ENCODE measurements around the gene TMEM190.
"Not testable (repeated sequence)": the region's sequence is repeated elsewhere in the genome, so short reads cannot be mapped to it uniquely, and the experiment has no call there.

TMEM190 gene

GRCh38 chr19:55402509-55402908 lies 25.9 kb downstream of the TMEM190 start:
- Histone ChIP-seq H3K79me2 (ENCODE audit: insufficient read depth, low read depth) (peaks cover 47% of the 10 kb centered on the region), H3K36me3 (ENCODE audit: insufficient read depth) (peaks cover 25% of the 10 kb centered on the region; the same call in 1 of the 2 replicates), H3K4me3 (IDR thresholded peaks at IDR 0.05; ENCODE audit: insufficient read depth, low read depth, low read length) (no peak overlapping the region), H3K27ac (no peak overlapping the region), H3K4me2 (no peak overlapping the region), H4K20me1 (ENCODE audit: insufficient read depth) (peaks cover 13% of the 10 kb centered on the region), H3K4me1 (ENCODE audit: low read depth, poor library complexity, severe bottlenecking) (peaks cover 15% of the 10 kb centered on the region), H3K27me3 (ENCODE audit: insufficient read depth, low read depth) (no peaks in the 10 kb centered on the region), H3K9ac (no peak overlapping the region), H2AFZ (ENCODE audit: low read depth) (no peak overlapping the region)
- TF ChIP-seq CTCF (conservative IDR thresholded peaks at IDR 0.05; ENCODE audit: low read depth, low read length): no peak

GRCh38 chr19:55405638-55406037 lies 29.0 kb downstream of the TMEM190 start:
- no peak overlapping the region for H3K4me3 ChIP-seq (IDR thresholded peaks at IDR 0.05; ENCODE audit: insufficient read depth, low read depth, low read length)
- peak overlapping the region; percentile 100 for H3K4me2 ChIP-seq
- H2AFZ ChIP-seq (ENCODE audit: low read depth): no peak overlapping the region
- no peak for TF ChIP-seq CTCF (conservative IDR thresholded peaks at IDR 0.05; ENCODE audit: low read depth, low read length)
- H3K4me1 ChIP-seq (ENCODE audit: low read depth, poor library complexity, severe bottlenecking): peaks cover 24% of the 10 kb centered on the region
- peaks cover 25% of the 10 kb centered on the region; the same call in 1 of the 2 replicates for H3K36me3 ChIP-seq (ENCODE audit: insufficient read depth)
- H3K79me2 ChIP-seq (ENCODE audit: insufficient read depth, low read depth): peaks cover 47% of the 10 kb centered on the region
- no peaks in the 10 kb centered on the region for H3K27me3 ChIP-seq (ENCODE audit: insufficient read depth, low read depth)
- no peak overlapping the region for H3K27ac ChIP-seq
- no peak overlapping the region; the same call in 1 of the 2 replicates for H3K9ac ChIP-seq
- H4K20me1 ChIP-seq (ENCODE audit: insufficient read depth): peaks cover 13% of the 10 kb centered on the region

- peak overlapping the region; percentile 100 for H3K4me2 ChIP-seq
- no peaks in the 10 kb centered on the region for H3K27me3 ChIP-seq (ENCODE audit: insufficient read depth, low read depth)
- H3K4me3 ChIP-seq (IDR thresholded peaks at IDR 0.05; ENCODE audit: insufficient read depth, low read depth, low read length): no peak overlapping the region
- peaks cover 24% of the 10 kb centered on the region for H3K4me1 ChIP-seq (ENCODE audit: low read depth, poor library complexity, severe bottlenecking)
- H2AFZ ChIP-seq (ENCODE audit: low read depth): no peak overlapping the region
- no peak overlapping the region for H3K27ac ChIP-seq
- peaks cover 47% of the 10 kb centered on the region for H3K79me2 ChIP-seq (ENCODE audit: insufficient read depth, low read depth)
- peaks cover 25% of the 10 kb centered on the region; the same call in 1 of the 2 replicates for H3K36me3 ChIP-seq (ENCODE audit: insufficient read depth)
- H4K20me1 ChIP-seq (ENCODE audit: insufficient read depth): peaks cover 13% of the 10 kb centered on the region
- H3K9ac ChIP-seq: peak overlapping the region; percentile 97; the same call in 1 of the 2 replicates
- TF ChIP-seq CTCF (conservative IDR thresholded peaks at IDR 0.05; ENCODE audit: low read depth, low read length): no peak
Measured at GRCh38 chr19:55406091-55406825, 29.6 kb downstream of the TMEM190 start.

GRCh38 chr19:55406826-55407549 lies 30.4 kb downstream of the TMEM190 start:
- peaks cover 47% of the 10 kb centered on the region for H3K79me2 ChIP-seq (ENCODE audit: insufficient read depth, low read depth)
- peaks cover 13% of the 10 kb centered on the region for H4K20me1 ChIP-seq (ENCODE audit: insufficient read depth)
- peak overlapping the region; percentile 97 for H3K9ac ChIP-seq
- no peaks in the 10 kb centered on the region; the same call in 1 of the 2 replicates for H3K27me3 ChIP-seq (ENCODE audit: insufficient read depth, low read depth)
- peaks cover 24% of the 10 kb centered on the region for H3K4me1 ChIP-seq (ENCODE audit: low read depth, poor library complexity, severe bottlenecking)
- H2AFZ ChIP-seq (ENCODE audit: low read depth): no peak overlapping the region
- H3K27ac ChIP-seq: peak overlapping the region; percentile 98
- H3K4me2 ChIP-seq: peak overlapping the region; percentile 100
- peaks cover 25% of the 10 kb centered on the region; the same call in 1 of the 2 replicates for H3K36me3 ChIP-seq (ENCODE audit: insufficient read depth)
- TF ChIP-seq CTCF (conservative IDR thresholded peaks at IDR 0.05; ENCODE audit: low read depth, low read length): no peak
- H3K4me3 ChIP-seq (IDR thresholded peaks at IDR 0.05; ENCODE audit: insufficient read depth, low read depth, low read length): no peak overlapping the region

- peaks cover 24% of the 10 kb centered on the region for H3K4me1 ChIP-seq (ENCODE audit: low read depth, poor library complexity, severe bottlenecking)
- H3K27me3 ChIP-seq (ENCODE audit: insufficient read depth, low read depth); H3K4me3 ChIP-seq (IDR thresholded peaks at IDR 0.05; ENCODE audit: insufficient read depth, low read depth, low read length): not testable (repeated sequence)
- peaks cover 22% of the 10 kb centered on the region; the same call in 1 of the 2 replicates for H3K36me3 ChIP-seq (ENCODE audit: insufficient read depth)
- H2AFZ ChIP-seq (ENCODE audit: low read depth): peak within 1 kb of the TSS; percentile 87
- peaks cover 47% of the 10 kb centered on the region for H3K79me2 ChIP-seq (ENCODE audit: insufficient read depth, low read depth)
- H3K27ac ChIP-seq: peak within 1 kb of the TSS; percentile 98
- peak within 1 kb of the TSS; percentile 100 for H3K4me2 ChIP-seq
- H3K9ac ChIP-seq: peak within 1 kb of the TSS; percentile 97
- H4K20me1 ChIP-seq (ENCODE audit: insufficient read depth): peaks cover 11% of the 10 kb centered on the region
Measured at GRCh38 chr19:55407550-55407799, 30.8 kb downstream of the TMEM190 start, which contains the start of gene UBE2S. Gene UBE2S (minus strand): TSS chr19:55407788. CDS start chr19:55407589, 199 bp downstream.
